DOHH2 (cell line): ENCODE measurements around the gene TRIB2.

ENCODE experiments used
- EZH2phosphoT487 ChIP-seq: fragments of 200-600 bp; sonication (generic); IDR thresholded peaks from 2 replicates; pipeline ENCODE4 v1.6.1; 2017; ENCODE audit warnings: borderline replicate concordance, mild to moderate bottlenecking, antibody characterized with exemption, low read length, moderate library complexity, mixed read lengths
- TF ChIP-seq, protein P1 (sequence below): fragments of 200-600 bp; sonication (generic); IDR thresholded peaks from one replicate; pipeline ENCODE4 v1.5.1; 2014; ENCODE audit warnings: antibody characterized with exemption, mild to moderate bottlenecking, low read depth, low read length; ENCODE audit not compliant: poor library complexity, severe bottlenecking

DNA sequence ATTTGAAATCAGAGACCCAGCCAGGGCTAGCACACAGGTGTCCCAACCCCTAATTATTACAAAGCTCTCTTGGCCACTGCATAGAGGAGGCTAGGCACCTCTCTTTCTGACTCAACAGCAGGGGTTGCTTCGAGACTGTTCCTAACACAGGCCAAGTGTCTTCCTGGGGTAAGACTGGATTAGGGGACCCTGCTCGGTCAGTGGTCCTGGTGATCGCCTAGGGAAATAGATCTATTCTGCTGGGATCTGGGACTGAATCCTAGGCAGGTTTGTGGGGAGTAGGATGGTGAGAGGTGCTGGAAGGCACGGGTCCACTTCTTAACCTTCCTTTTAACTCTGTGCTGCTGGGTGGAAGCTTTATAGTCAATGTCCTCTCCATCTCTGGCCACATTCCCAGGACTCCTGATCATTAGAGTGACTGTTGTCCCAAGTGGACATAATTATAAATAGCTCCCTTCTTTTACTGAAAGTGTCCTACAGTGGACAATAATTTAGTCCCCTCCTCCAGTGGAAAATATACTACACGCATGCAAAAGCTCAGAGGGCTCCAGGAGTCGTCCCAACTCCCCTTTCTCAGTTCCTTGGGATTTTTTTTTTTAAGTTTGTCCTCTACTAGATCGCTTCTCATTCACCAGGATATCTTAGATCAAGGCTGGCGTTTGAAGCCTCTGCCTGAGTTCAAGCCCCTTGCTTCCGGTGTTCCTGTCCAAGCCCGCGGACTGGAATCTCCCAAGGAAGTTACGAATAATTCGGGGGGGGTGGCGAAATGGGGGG, 1.3 kb upstream of the TRIB2 start:
- TF ChIP-seq, protein P1, sequence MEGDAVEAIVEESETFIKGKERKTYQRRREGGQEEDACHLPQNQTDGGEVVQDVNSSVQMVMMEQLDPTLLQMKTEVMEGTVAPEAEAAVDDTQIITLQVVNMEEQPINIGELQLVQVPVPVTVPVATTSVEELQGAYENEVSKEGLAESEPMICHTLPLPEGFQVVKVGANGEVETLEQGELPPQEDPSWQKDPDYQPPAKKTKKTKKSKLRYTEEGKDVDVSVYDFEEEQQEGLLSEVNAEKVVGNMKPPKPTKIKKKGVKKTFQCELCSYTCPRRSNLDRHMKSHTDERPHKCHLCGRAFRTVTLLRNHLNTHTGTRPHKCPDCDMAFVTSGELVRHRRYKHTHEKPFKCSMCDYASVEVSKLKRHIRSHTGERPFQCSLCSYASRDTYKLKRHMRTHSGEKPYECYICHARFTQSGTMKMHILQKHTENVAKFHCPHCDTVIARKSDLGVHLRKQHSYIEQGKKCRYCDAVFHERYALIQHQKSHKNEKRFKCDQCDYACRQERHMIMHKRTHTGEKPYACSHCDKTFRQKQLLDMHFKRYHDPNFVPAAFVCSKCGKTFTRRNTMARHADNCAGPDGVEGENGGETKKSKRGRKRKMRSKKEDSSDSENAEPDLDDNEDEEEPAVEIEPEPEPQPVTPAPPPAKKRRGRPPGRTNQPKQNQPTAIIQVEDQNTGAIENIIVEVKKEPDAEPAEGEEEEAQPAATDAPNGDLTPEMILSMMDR = no peak
- TF ChIP-seq EZH2phosphoT487 = no peak
